ENCODE results near the gene CNTNAP4. TPM values are rescaled to one million over a fixed set of nuclear protein-coding genes. Genes with fewer than 3 reads are reported as not detected.

The CNTNAP4 gene
- total RNA-seq, 4 donors from 2014 or later, result not detected

DNA sequence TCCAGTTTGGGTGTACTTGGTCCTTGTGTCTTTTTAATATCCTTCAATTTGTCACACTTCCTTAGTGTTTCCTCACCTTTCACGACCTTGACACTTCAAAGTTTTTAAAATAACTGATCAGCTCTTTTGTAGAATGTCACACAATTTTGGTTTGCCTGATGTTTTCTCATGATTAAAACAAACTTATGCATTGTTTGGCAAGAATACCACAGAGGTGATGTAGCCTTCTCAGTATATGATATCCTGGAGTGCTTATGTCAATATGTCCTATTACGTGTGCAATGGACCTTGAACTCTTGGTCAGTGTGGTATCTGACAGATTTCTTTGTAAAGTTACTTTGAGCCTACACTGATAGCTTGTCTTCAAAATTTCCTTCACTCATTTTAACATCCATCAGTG lies 297.4 kb downstream of the CNTNAP4 start:
- H3K4me3 ChIP-seq, result no peak overlapping the region
- no peak for DNase-seq
- H3K9me3 ChIP-seq, result no peaks in the 10 kb centered on the region
- no peak overlapping the region for H3K27ac ChIP-seq
- intact Hi-C loops (cut with DNase I; ENCODE audit: low total_unique reads), result no loop called here
- H3K4me1 ChIP-seq, result no peaks in the 10 kb centered on the region
- no peaks in the 10 kb centered on the region for H3K36me3 ChIP-seq
- H3K27me3 ChIP-seq, result no peaks in the 10 kb centered on the region
- TF ChIP-seq CTCF (IDR thresholded peaks at IDR 0.05) (no peak), POLR2A (IDR thresholded peaks at IDR 0.05) (no peak), EP300 (IDR thresholded peaks at IDR 0.05; ENCODE audit: low read depth) (no peak)
- in situ Hi-C loops (cut with MboI; ENCODE audit: low pct_ligation_motif_present in 1 of 4, low pct_unique_long_range_greater_than_20kb in 1 of 4, low sequenced_read_pairs in 3 of 4), result no loop called here
- 34 to 40% methylated on average over 1 to 2 of the region's 2 CpGs for WGBS, 2 donors (ENCODE audit: low coverage in 1 of 2)

GRCh38 chr16:76576526-76576925 lies 299.3 kb downstream of the CNTNAP4 start:
- TF ChIP-seq POLR2A (IDR thresholded peaks at IDR 0.05), result no peak
- TF ChIP-seq EP300 (IDR thresholded peaks at IDR 0.05; ENCODE audit: low read depth), result no peak
- no peak for TF ChIP-seq POLR2AphosphoS5 (IDR thresholded peaks at IDR 0.05)
- TF ChIP-seq CTCF (IDR thresholded peaks at IDR 0.05), result no peak
- intact Hi-C loops (cut with DNase I; ENCODE audit: low total_unique reads) (no loop called here), in situ Hi-C loops (cut with MboI; ENCODE audit: low pct_ligation_motif_present in 1 of 4, low pct_unique_long_range_greater_than_20kb in 1 of 4, low sequenced_read_pairs in 3 of 4) (no loop called here)
- Histone ChIP-seq H3K27ac (no peak overlapping the region), H3K9me3 (no peaks in the 10 kb centered on the region), H3K27me3 (no peaks in the 10 kb centered on the region), H3K36me3 (no peaks in the 10 kb centered on the region), H3K4me3 (no peak overlapping the region), H3K4me1 (no peaks in the 10 kb centered on the region)
- DNase-seq, result no peak
- WGBS, 2 donors (ENCODE audit: low coverage in 1 of 2), result 36 to 46% methylated on average over 4 to 5 of the region's 5 CpGs

DNA sequence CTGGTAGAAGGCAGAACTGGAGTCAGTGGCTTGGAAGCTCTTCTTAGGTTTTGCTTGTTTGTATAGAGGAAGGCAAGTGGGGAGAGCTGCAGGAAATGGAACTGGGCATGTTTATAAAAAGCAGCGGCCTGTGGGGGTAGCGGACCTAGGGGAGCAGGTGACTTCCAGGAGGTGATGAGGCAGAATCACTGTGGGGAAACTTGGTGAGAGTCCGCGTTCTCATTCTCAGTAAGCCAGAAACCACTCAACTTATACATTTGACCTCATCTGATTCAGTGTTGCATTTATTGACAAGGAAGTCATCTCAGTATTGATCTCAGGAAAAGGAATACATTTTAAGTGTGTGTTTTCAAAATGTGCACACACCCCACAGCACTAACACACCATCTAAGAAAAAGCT lies 299.8 kb downstream of the CNTNAP4 start:
- Histone ChIP-seq H3K27ac (no peak overlapping the region), H3K9me3 (no peaks in the 10 kb centered on the region), H3K27me3 (no peaks in the 10 kb centered on the region), H3K4me1 (no peaks in the 10 kb centered on the region), H3K36me3 (no peaks in the 10 kb centered on the region), H3K4me3 (no peak overlapping the region)
- TF ChIP-seq POLR2A (IDR thresholded peaks at IDR 0.05) (no peak), EP300 (IDR thresholded peaks at IDR 0.05; ENCODE audit: low read depth) (no peak), POLR2AphosphoS5 (IDR thresholded peaks at IDR 0.05) (no peak), CTCF (IDR thresholded peaks at IDR 0.05) (no peak)
- DNase-seq, result no peak
- intact Hi-C loops (cut with DNase I; ENCODE audit: low total_unique reads) (no loop called here), in situ Hi-C loops (cut with MboI; ENCODE audit: low pct_ligation_motif_present in 1 of 4, low pct_unique_long_range_greater_than_20kb in 1 of 4, low sequenced_read_pairs in 3 of 4) (no loop called here)
- 46 to 60% methylated on average over 4 of the region's 4 CpGs for WGBS, 2 donors (ENCODE audit: low coverage in 1 of 2)

DNA sequence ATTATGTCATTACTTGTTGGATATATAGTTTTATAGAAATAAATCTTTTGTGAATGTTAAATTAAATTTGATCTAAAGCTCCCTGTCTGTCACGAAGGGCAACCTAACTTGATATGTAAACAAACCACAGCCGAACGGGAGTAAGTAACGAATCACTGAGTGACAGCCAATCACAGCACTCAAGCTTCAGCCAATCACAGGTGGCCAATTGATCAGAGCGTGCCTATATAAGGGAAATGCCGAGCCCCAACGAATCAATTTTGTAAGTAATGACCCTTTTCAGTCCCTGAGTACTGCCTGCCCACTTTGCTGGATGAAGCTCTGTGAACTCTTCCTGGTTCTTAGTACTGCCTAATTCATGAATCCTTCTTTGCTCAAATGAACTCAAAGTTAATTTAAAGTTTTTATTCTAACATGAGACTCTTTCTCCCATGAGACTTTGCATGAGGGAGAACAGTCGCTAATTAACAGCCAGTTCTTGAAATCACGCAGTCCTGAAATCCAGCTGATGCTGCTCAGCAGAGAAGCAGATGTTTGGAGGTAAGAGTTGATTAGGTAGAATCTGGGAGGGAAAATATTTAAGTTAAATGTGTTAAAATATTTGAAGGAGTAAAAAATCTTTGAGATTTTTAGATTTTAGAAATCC lies 302.2 kb downstream of the CNTNAP4 start:
- H3K27ac ChIP-seq, result no peak overlapping the region
- DNase-seq, result no peak
- H3K36me3 ChIP-seq, result no peaks in the 10 kb centered on the region
- intact Hi-C loops (cut with DNase I; ENCODE audit: low total_unique reads), result no loop called here
- no peaks in the 10 kb centered on the region for H3K4me1 ChIP-seq
- no peak overlapping the region for H3K4me3 ChIP-seq
- TF ChIP-seq EP300 (IDR thresholded peaks at IDR 0.05; ENCODE audit: low read depth), result no peak
- no peak for TF ChIP-seq POLR2AphosphoS5 (IDR thresholded peaks at IDR 0.05)
- no peak for TF ChIP-seq CTCF (IDR thresholded peaks at IDR 0.05)
- TF ChIP-seq POLR2A (IDR thresholded peaks at IDR 0.05), result no peak
- no peaks in the 10 kb centered on the region for H3K27me3 ChIP-seq
- WGBS, 2 donors (ENCODE audit: low coverage in 1 of 2), result 77 to 97% methylated on average over 6 to 9 of the region's 9 CpGs
- no peaks in the 10 kb centered on the region for H3K9me3 ChIP-seq
- in situ Hi-C loops (cut with MboI; ENCODE audit: low pct_ligation_motif_present in 1 of 4, low pct_unique_long_range_greater_than_20kb in 1 of 4, low sequenced_read_pairs in 3 of 4), result no loop called here
